Heart left ventricle (tissue), 16 donors: ENCODE measurements around the gene ABCB4. TPM values are rescaled to one million over a fixed set of nuclear protein-coding genes. Genes with fewer than 3 reads are reported as not detected.

Experiments used
- ATAC-seq, 4 donors: fragments of 200-7000 bp; cut with Tn5 transposase; one replicate each; pipeline ENCODE4 v1.9.1; 2020 to 2022; ENCODE audit warnings: moderate library complexity in 4 of 4, mild to moderate bottlenecking in 3 of 4, moderate number of reproducible peaks in 1 of 4
- DNase-seq, 5 donors: peaks; one replicate each; pipeline ENCODE4 v3.0.0-alpha.2; 2020
- H3K27ac ChIP-seq, 12 donors: fragments of 200-600 bp; sonication (generic) in 4 of 12; one replicate each; pipeline versions ENCODE4 v1.5.0 to v1.8.0; 2016 to 2022; ENCODE audit warnings: mild to moderate bottlenecking in 2 of 12
- H3K27me3 ChIP-seq, 9 donors: fragments of 200-600 bp; sonication (generic) in 2 of 9; one replicate each; pipeline versions ENCODE4 v1.5.1 to v1.8.0; 2016 to 2022; ENCODE audit warnings: mild to moderate bottlenecking in 3 of 9
- H3K36me3 ChIP-seq, 9 donors: fragments of 200-600 bp; sonication (generic) in 2 of 9; one replicate each; pipeline versions ENCODE4 v1.5.0 to v1.8.0; 2018 to 2022; ENCODE audit warnings: mild to moderate bottlenecking in 2 of 9
- H3K4me1 ChIP-seq, 12 donors: fragments of 200-600 bp; sonication (generic) in 4 of 12; one replicate each; pipeline versions ENCODE4 v1.5.0 to v1.8.0; 2016 to 2022; ENCODE audit warnings: mild to moderate bottlenecking in 3 of 12
- H3K4me3 ChIP-seq, 12 donors: fragments of 200-600 bp; sonication (generic) in 4 of 12; one replicate each; pipeline versions ENCODE4 v1.5.0 to v1.8.0; 2017 to 2022; ENCODE audit warnings: mild to moderate bottlenecking in 9 of 12, moderate library complexity in 4 of 12
- H3K9me3 ChIP-seq, 12 donors: fragments of 200-600 bp; sonication (generic) in 4 of 12; one replicate each; pipeline versions ENCODE4 v1.5.0 to v1.8.0; 2016 to 2022; ENCODE audit warnings: mild to moderate bottlenecking in 1 of 12
- CTCF ChIP-seq, 12 donors: fragments of 200-600 bp; sonication (generic) in 4 of 12; IDR thresholded peaks; one replicate each; pipeline versions ENCODE4 v1.5.0 to v1.8.0; 2018 to 2022; ENCODE audit warnings: antibody characterized with exemption in 12 of 12, mild to moderate bottlenecking in 5 of 12
- POLR2A ChIP-seq, 2 donors: fragments of 450-650 bp; IDR thresholded peaks; one replicate each; pipeline ENCODE4 v1.6.1; 2017; ENCODE audit warnings: antibody characterized with exemption in 2 of 2, mild to moderate bottlenecking in 2 of 2, moderate library complexity in 2 of 2
- WGBS, 4 donors: extraction: QIAGEN DNeasy Blood & Tissue Kit in 2 of 4; methylation state at CpG; one replicate each; pipeline versions ENCODE4 v1.1.5 to v1.1.7; 2013 to 2018; 5-methylcytosine and 5-hydroxymethylcytosine counted together
- intact Hi-C, 10 donors: fragments of 100-400 bp; cut with DNase I; formaldehyde crosslinking; loops; one replicate each; pipeline versions ENCODE4 v1.11.1 to v1.14.2; 2022
- polyA plus RNA-seq, 2 donors: library from polyadenylated mRNA; stranded (reverse); fragments of 200-250 nt; gene quantifications; one replicate each; pipeline ENCODE4 v1.2.3, GENCODE V29; 2013
- total RNA-seq, 9 donors: library from RNA; depleted of rRNA in 2 of 9; stranded (reverse); fragments of >200 nt in 2 of 9; fragmentation: NEBNext Ultra II Directional in 3 of 9; extraction: Animal tissue kit (Norgen Biotek cat#: 25700) in 3 of 9; gene quantifications; one replicate each; pipeline versions ENCODE4 v1.1.0 to v1.2.4, GENCODE V29; 2016 to 2023
- donor health status: ischemic (EF 13 %, LVEDD 7.1; RV severe dilation, severe dysfunction).
- donor health status: healthy with polysubstance abuse.
- donor health status: DM: no; HTN: yes; CAD: no.
- donor health status: DM: no; HTN: no; CAD: no.
- donor health status: ischemic (EF 25% LVEDD 6.9; RV normal size, moderate dysfunction).
- donor health status: ischemic (EF 25% LVEDD 5.7; RV mildly dilated, moderate dysfunction).
- donor health status: healthy.
- donor health status: DM: yes; HTN: yes; CAD: no.
- donor health status: ischemic (EF 35%, LVEDD 5.7; RV mildly dilated, moderate dysfunction).
- donor health status: nonischemic (EF 11% LVEDD 7.7; RV severe dilation, severe dysfunction).
- donor health status: DM: yes; HTN: yes; CAD: no.
- donor health status: PGD.
- donor health status: ischemic (EF 29% LVEDD 5.4; RV normal size, mild dysfunction).
- donor health status: nonischemic (EF 23%, LVEDD 6.1; RV moderate dilation, normal function).

Gene ABCB4
- total and polyA plus RNA-seq, 11 donors, result 0.87 to 9.6 (median 6.8) TPM

DNA sequence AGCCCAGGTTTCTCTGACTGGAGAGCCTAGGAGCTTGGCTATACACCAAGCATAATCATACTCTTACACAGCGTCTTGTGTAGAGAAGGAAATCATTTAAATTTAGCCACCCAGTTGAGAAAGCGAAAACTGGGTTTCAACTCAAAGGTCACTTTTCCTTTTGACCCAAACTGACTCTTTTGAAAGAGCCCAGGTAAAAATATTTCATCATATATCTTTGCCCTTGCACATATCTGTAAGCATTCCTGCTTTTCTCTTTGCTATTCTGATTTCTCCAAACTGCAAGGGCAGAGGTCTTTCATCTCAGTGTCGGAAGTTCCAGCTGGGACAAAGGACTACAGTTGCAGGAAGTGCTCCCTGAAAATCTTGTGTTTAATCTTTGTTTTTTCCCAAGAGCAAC is 22.0 kb upstream of the ABCB4 start:
- H3K4me3 ChIP-seq, result no peak overlapping the region
- ATAC-seq, result no peak
- H3K36me3 ChIP-seq, result no peaks in the 10 kb centered on the region
- peaks cover 0 to 5% (median 0%) of the 10 kb centered on the region in 12 donors for H3K9me3 ChIP-seq
- no peaks in the 10 kb centered on the region for H3K4me1 ChIP-seq
- no peaks in the 10 kb centered on the region for H3K27me3 ChIP-seq
- no peak for DNase-seq
- intact Hi-C loops, result no loop called here
- H3K27ac ChIP-seq, result no peak overlapping the region
- no peak for TF ChIP-seq POLR2A (IDR thresholded peaks at IDR 0.05)
- no peak for TF ChIP-seq CTCF (IDR thresholded peaks at IDR 0.05)
- WGBS, 4 donors, result 66 to 76% (median 72%) methylated on average over 3 of the region's 3 CpGs

DNA sequence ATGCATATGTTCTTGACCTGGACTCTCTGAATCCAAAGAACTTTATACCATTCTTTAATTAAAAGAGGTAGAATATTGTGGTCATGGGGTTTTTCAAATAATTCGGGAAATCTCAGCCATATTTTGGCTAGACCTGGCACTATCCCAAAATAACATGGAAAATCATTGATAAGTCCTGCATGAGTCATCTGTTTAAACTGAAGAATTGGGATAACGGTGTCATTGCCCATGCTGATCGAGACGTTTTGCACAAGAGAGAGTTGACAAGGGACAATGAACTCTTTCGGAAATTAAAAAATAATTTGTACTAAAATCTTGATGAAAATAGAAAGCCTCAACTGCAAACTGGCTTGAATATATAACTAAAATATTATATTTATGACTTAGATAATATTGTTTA is 19.9 kb upstream of the ABCB4 start:
- 60 to 73% (median 66%) methylated on average over 5 of the region's 5 CpGs for WGBS, 4 donors
- ATAC-seq (no peak), DNase-seq (no peak)
- intact Hi-C loops, result no loop called here
- TF ChIP-seq CTCF (IDR thresholded peaks at IDR 0.05) (no peak), POLR2A (IDR thresholded peaks at IDR 0.05) (no peak)
- Histone ChIP-seq H3K27me3 (no peaks in the 10 kb centered on the region), H3K36me3 (no peaks in the 10 kb centered on the region), H3K27ac (no peak overlapping the region), H3K4me3 (no peak overlapping the region), H3K9me3 (peaks cover 0 to 5% (median 0%) of the 10 kb centered on the region in 12 donors), H3K4me1 (no peaks in the 10 kb centered on the region)

GRCh38 chr7:87494454-87494853 is 19.0 kb upstream of the ABCB4 start:
- ATAC-seq, result no peak
- Histone ChIP-seq H3K27me3 (no peaks in the 10 kb centered on the region), H3K27ac (no peak overlapping the region), H3K4me1 (no peaks in the 10 kb centered on the region), H3K36me3 (no peaks in the 10 kb centered on the region), H3K4me3 (no peak overlapping the region), H3K9me3 (peaks cover 0 to 5% (median 0%) of the 10 kb centered on the region in 12 donors)
- intact Hi-C loops, result no loop called here
- DNase-seq, result no peak
- TF ChIP-seq CTCF (IDR thresholded peaks at IDR 0.05), result no peak
- TF ChIP-seq POLR2A (IDR thresholded peaks at IDR 0.05), result no peak
- 95 to 100% (median 98%) methylated on average over 1 of the region's 1 CpG for WGBS, 4 donors

DNA sequence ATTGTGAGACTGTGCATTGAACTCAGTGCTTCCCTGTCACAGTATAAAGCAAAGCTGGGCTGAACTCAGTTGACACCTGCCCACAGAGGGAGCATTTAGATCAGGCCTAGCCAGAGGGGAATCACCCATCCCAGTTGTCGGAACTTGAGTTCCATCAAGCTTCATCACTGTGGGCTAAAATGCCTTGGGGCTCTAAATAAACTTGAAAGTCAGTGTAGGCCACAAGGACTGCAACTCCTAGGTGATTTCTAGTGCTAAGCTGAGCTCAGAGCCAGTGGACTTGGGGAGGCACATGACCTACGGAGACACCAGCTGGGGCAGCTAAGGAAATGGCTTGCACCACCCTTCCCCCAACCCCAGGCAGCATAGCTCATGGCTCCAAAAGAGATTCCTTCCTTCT is 7.7 kb upstream of the ABCB4 start:
- no peak for DNase-seq
- Histone ChIP-seq H3K4me3 (no peak overlapping the region), H3K9me3 (no peaks in the 10 kb centered on the region), H3K27ac (no peak overlapping the region), H3K27me3 (no peaks in the 10 kb centered on the region), H3K4me1 (no peaks in the 10 kb centered on the region), H3K36me3 (no peaks in the 10 kb centered on the region)
- WGBS, 4 donors, result 83 to 88% (median 85%) methylated on average over 1 to 2 of the region's 2 CpGs
- no peak for ATAC-seq
- intact Hi-C loops, result no loop called here
- TF ChIP-seq CTCF (IDR thresholded peaks at IDR 0.05) (no peak), POLR2A (IDR thresholded peaks at IDR 0.05) (no peak)
